Measurements from ENCODE around the gene EFS.
"Not testable (repeated sequence)": the region's sequence is repeated elsewhere in the genome, so short reads cannot be mapped to it uniquely, and the experiment has no call there.

The EFS gene

DNA sequence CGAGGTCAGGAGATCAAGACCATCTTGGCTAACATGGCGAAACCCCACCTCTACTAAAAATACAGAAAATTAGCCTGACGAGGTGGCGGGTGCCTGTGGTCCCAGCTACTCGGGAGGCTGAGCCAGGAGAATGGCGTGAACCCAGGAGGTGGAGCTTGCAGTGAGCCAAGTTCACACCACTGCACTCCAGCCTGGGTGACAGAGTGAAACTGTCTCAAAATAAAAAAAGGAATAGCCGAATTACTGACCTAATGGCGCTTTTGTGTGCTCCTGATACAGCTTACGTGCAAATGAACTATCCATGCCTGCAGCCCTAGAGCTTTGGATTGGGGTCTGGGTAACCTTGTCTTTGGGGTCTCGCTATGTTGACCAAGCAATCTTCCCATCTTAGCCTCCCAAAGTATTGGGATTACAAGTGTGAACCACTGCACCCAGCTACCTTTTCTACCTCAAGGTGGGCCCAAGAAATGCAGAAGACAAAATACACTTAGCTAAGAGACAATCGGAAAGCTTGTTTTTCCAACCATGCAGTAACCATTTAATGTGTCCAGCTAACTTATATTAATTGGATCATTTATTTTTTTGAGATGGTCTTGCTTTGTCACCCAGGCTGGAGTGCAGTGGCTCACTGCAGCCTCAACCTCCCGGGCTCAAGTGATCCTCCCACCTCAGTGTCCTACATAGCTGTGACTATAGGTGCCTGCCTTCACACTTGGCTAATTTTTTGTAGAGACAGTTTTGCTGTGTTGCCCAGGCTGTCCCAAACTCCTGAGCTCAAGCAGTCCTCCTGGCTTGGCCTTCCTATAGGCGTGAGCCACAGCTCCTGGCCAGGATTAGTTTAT is 38.3 kb downstream of the EFS start:
- no peak for DNase-seq (ENCODE audit: low read depth)

DNA sequence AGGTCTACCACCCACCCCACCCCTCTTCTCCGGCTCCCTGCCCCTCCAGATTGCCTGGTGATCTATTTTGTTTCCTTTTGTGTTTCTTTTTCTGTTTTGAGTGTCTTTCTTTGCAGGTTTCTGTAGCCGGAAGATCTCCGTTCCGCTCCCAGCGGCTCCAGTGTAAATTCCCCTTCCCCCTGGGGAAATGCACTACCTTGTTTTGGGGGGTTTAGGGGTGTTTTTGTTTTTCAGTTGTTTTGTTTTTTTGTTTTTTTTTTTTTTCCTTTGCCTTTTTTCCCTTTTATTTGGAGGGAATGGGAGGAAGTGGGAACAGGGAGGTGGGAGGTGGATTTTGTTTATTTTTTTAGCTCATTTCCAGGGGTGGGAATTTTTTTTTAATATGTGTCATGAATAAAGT is 39.2 kb downstream of the EFS start:
- DNase-seq (ENCODE audit: low read depth) = not testable (repeated sequence)

DNA sequence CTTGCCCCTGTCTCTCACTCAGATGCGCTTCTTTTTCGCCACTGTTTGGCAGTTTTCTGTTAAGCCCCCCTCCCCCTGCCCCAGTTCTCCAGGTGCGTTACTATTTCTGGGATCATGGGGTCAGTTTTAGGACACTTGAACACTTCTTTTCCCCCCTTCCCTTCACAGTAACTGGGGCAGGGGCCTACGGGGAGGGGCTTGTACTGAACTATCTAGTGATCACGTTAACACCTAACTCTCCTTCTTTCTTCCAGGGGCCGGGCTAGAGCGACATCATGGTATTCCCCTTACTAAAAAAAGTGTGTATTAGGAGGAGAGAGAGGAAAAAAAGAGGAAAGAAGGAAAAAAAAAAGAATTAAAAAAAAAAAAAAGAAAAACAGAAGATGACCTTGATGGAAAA is 40.0 kb downstream of the EFS start:
- no peak for DNase-seq (ENCODE audit: low read depth)

DNA sequence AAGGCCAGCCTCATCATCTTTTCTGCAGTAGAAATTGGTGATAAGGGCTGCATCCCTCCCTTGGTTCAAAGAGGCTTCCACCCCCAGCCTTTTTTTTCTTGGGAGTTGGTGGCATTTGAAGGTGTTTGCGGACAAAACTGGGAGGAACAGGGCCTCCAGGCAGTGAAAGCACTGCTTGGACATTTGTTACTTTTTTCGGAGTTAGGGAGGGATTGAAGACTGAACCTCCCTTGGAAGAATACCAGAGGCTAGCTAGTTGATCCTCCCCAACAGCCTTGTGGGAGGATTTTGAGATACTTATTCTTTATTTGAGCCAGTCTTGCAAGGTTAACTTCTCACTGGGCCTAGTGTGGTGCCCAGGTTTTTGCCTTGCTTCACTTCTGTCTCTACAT is 40.5 kb downstream of the EFS start:
- DNase-seq (ENCODE audit: low read depth) = no peak

DNA sequence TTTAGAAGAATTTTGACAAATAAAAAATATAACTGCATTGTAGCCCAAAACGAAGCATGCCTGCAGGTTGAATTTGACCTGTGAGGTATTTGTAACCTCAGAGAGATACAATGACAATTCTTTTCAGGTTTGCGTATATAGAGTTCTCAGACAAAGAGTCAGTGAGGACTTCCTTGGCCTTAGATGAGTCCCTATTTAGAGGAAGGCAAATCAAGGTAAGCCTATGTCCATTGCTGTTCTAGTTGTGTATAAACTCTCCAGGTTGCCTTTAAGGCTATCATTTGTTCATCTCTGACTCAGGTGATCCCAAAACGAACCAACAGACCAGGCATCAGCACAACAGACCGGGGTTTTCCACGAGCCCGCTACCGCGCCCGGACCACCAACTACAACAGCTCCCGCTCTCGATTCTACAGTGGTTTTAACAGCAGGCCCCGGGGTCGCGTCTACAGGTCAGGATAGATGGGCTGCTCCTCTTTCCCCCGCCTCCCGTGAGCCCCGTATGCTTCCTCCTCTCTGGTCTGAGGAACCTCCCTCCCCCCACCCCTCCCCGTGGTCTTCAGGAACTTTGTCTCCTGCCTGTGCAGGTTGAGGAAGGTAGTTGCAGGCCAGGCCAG is 41.0 kb downstream of the EFS start:
- DNase-seq (ENCODE audit: low read depth) = no peak

DNA sequence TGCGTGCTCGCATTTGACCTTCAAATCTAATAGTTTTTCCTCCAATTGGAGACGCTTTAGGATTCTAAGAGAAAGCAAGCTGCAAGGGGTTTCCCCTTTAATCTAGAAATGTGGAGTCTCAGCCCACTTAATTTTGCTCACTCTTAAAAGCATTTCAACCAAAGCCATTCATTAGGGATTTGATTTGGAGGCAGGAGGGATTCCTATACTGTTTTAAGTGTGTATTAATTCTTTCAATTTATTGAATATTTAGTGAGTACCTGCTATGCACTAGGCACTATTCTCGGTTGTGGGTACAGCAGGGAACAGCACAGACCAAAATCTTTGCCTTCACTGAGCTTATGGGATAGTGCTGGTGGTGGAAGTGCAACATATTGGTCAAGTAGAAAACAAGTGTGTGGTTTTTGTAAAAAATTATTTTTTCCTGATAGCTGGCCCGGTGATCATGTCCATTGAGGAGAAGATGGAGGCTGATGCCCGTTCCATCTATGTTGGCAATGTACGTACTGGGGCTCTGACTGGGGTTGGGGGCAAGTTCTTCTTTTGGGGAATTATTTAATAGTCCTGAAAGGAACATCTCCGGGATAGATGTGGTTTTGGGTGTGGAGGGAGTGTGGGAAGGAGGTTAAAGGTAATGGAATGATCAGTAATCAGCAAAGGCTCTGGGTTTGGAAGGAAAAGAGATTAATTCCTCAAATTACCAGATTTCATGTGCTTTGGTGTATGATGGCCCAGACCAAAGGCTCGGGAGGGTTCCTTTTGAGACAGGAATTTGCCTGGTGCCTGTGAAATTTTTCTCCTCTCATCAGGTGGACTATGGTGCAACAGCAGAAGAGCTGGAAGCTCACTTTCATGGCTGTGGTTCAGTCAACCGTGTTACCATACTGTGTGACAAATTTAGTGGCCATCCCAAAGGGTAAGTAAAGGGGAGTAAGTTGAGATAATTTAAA is 42.1 kb downstream of the EFS start:
- DNase-seq (ENCODE audit: low read depth) = no peak

DNA sequence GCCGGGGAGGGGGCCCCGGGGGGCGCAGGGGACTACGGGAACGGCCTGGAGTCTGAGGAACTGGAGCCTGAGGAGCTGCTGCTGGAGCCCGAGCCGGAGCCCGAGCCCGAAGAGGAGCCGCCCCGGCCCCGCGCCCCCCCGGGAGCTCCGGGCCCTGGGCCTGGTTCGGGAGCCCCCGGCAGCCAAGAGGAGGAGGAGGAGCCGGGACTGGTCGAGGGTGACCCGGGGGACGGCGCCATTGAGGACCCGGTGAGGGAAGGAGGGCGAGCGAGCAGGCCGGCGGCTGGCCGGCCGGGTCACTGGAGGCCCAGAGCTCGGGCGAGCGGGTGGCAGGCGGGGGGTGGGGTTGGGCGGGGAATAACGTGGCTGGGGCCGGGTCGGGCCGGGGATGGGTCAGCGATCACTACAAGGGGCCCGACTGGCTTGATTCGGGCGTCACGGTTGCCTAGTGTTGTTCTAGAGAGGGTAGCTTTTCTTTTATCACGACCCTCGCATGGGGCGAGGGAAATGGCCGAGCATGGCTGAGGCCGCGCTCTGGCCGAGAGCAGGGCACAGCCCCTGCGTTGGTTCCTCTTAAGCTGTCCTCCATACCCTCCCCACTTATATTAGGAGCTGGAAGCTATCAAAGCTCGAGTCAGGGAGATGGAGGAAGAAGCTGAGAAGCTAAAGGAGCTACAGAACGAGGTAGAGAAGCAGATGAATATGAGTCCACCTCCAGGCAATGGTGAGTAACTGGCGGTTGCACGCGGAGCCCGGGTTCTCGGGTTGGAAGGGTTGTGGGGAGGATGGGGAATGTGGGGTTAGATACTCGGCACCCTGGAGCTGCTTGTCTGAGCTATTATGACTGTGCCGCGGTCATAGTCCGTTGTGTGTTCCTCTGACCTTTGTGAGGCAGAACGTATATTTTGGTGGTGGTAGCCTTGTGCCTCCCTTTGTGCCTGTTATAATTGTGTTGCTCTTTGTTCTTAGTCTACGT is 43.1 kb downstream of the EFS start:
- DNase-seq (ENCODE audit: low read depth) = no peak

DNA sequence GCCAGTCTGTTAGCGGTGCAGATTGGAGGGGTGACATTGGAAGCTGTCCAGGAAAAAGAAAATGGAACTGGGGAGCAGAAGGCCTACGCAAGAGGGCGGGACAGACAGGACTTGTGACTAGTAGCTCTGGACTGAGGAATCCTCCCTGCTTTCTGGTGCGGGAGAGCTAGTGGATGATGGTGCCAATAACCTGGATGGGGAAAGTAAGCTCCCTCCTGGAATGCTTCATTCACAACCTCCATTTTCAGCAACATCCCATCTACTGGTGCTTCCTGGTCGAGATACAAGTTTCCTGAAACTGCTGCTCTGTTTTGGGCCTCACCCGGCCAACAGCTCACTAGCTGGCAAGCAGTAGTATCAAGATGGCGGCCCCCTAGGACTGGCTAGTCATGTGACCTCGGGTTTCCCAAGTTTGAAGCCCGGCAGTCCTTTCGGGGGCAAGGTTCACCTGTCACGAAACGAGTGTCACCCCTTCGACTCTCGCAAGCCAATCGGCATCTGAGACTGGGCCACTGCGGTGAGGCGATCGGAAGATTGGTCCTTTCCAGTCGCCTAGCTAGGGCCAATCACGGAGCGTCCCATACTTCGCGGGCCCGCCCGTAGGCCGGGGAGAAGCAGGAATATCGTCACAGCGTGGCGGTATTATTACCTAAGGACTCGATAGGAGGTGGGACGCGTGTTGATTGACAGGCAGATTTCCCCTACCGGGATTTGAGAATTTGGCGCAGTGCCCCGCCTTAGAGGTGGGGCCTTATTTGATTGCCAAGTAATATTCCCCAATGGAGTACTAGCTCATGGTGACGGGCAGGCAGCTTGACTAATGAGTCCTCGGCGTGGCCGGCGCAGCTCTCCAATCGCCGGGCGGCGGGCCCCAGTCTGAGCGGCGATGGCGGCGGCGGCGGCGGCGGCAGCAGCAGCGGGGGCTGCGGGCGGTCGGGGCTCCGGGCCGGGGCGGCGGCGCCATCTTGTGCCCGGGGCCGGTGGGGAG is 44.1 kb downstream of the EFS start, which contains the start of gene PABPN1:
Gene PABPN1 (plus strand): TSS at position 874 of the 988 bp plus-strand sequence. CDS start 13 bp downstream, at position 887.
- DNase-seq (ENCODE audit: low read depth) = peak; percentile 100

DNA sequence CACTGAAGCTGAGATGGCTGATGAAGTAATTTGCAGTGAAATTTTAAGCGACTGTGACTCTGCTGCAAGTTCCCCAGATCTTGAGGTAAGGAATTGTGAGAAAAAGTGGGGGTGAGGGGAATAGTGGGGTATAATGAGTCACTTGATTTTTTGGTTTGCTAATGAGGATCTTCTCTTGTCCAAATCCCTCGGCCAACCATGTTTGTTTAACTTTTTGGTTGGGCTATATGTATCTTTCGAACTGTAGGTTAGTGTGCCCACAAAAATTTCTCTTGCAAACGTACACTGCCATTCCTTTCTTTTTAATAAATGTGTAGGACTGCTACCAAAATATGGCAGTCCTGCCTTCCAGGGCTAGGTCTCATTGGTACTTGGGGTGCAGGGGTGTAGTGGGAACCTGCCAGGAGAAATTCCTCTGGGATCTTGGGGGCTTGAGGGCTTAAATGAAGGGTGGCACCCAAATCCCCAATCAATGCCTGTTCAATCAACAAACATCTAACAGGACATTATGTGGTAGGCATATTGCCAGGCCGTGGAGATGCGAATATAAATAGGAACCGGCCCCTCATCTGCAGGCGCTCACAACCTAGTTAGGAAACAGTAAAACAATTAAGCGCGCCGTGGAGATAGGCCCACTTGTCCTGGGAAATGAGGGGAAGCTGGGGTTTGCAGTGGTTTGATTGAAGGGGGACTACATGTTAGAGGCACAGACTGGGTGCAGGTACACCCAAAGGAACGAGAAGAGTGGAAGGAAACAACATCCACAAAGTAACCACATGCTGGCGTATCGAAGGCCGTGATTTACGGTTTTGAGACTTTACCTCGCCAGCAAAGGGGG is 45.0 kb downstream of the EFS start:
- DNase-seq (ENCODE audit: low read depth) = no peak

DNA sequence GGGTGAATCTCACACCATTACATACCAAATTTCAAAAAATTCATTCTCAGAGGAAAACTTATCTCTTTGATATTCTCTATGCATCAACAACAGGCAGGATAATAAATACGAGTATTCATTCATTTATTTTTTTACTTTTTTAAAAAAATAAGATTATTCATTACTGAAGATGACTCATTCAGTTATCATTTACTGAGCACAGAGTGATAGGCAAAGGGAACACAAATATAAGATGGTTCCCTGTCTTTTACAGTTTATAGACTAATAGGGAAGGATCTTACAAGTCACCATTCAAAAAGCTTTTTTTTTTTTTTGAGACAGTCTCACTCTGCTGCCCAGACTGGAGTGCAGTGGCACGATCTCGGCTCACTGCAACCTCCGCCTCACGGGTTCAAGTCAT is 48.7 kb downstream of the EFS start:
- DNase-seq (ENCODE audit: low read depth) = no peak

DNA sequence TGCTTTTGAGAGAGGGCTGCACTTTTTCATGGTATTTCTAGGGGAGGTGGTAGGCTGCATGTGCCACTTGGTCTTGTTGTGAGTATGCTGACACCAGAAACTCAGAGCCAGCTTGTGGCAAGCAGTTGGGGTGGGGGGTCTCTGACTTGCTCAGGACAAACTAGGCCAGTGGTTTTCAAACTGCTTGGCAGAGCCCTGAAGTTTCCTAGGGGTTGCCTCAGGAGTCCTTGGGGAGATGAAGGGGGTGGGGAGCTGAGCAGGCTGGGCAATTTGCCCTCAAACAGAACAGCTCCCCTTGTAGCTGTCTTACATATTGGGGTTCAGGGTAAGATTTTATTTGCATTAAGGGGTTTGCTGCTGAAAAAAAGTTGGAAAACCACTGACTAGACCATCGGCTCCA is 54.4 kb downstream of the EFS start:
- no peak for DNase-seq (ENCODE audit: low read depth)

DNA sequence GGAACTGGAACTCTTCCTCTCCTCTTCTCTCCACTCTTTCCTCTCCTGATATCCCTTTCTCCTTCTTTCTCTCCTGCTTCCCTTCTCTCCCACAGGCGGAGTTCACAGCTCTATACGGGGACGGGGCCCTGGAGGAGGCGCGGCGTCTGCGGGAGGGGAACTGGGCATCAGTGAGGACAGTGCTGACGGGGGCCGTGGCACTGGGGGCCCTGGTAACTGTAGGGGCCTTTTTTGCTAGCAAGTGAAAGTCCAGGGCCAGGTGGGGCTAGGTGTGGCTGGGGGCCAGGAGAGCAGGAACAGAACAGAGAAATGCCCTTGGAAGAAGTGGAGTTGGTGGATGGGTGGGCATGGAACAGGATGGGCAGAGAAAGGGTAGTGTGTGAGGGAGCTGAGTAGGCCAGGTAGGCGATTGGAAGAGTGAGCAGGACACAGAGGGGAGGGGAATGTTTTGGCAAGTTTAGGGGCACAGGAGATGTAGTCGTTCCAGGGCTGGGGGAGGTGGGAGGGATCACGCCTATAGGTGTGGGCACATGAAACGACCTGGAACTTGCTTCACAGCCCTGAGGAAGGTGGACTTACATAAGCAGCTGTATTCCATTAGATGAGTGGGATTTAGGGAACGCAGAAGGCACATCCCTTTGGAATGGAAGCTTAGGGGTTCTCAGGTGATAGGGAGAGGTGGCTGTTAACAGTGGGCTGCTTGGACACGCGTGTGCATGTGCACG is 56.1 kb downstream of the EFS start:
- DNase-seq (ENCODE audit: low read depth) = no peak

DNA sequence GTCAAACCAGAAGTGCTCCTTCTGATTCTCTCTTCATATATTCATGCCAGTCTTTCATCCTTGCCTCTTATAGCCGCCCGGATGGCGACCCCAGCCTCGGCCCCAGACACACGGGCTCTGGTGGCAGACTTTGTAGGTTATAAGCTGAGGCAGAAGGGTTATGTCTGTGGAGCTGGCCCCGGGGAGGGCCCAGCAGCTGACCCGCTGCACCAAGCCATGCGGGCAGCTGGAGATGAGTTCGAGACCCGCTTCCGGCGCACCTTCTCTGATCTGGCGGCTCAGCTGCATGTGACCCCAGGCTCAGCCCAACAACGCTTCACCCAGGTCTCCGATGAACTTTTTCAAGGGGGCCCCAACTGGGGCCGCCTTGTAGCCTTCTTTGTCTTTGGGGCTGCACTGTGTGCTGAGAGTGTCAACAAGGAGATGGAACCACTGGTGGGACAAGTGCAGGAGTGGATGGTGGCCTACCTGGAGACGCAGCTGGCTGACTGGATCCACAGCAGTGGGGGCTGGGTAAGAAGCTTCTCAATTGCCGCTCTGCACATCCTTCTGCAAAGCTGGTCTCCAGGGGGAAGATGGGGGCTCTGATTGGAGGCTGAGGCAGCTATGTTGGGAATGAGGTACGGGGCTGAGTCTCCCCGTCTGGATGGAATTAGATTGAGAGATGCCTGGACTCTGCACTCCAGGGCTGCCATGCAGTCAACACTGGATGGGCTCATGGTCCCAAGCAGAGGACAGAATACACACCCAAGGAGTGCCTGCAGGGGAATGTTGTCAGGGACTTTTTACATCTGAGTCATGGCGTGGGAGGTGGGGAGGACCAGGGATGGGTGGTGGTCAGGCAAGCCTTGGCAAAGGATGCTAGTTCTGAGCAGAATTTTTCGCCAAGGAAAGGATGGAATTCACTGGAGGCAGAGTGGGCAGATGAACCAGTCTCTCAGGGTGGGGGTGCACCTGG is 57.0 kb downstream of the EFS start:
- DNase-seq (ENCODE audit: low read depth) = no peak

DNA sequence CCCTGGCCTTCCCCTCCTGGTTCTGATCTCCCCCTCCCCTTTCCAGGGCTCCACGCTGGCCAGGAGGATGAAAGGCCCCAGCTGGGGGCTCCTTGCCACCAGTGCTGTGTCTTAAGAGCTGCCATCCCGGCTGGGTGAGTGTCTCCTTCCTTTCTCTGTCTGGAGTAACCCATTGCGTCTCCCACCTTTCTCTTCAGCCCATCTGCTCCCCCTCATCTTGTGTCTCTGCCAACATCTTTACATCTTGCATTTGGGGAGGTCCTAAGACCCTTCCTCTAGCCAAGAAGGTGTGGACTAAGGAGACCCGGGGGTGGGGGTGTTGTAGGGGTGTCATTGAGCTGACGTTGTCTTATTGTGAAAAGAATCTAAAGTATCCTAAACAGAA is 57.8 kb downstream of the EFS start:
- DNase-seq (ENCODE audit: low read depth) = no peak

DNA sequence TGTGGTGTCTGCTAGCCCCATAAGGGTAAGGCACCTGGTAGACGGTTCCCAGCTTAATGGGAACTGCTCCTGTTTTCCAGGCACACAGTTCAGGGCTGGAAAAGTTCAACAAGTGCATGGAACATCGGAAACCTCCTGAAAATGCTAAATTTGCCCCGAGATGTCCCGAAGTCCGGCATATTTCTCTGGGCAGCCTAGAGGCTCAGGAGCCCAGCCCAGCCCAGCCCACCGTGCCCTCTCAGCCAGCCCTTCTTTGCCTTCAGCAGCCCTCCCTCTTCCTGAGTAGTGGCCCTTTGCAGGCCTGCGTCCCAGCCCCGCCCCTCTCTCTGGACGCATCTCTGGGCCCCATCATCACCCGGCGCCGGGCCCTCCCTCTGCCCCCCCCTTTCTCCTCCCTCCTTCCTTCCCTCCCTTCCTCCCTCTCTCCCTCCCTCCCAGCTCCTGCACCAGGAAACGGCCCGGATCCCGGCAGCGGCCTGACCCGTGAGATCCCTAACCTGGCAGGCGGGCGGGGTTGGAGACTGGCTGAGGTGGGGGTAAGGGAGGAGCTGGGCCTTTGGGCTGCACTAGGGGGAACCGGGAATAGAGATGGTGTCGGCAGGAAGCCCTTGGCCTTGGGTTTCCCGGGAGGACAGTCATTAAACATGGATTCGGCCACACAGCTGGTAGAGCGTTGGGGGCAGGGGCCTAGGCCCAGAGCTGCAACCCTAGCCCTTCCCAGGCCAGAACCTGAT is 58.4 kb downstream of the EFS start, which contains the start of gene BCL2L2:
Gene BCL2L2 (plus strand): TSS at position 422 of the 734 bp plus-strand sequence. CDS start 935 bp downstream, outside the sequence.
- peak; percentile 63 for DNase-seq (ENCODE audit: low read depth)
